Measurements from ENCODE around the gene LRTM2. TPM values are rescaled to one million over a fixed set of nuclear protein-coding genes. Genes with fewer than 3 reads are reported as not detected.

The LRTM2 gene
- total RNA-seq, 4 donors from 2014 or later = not detected

DNA sequence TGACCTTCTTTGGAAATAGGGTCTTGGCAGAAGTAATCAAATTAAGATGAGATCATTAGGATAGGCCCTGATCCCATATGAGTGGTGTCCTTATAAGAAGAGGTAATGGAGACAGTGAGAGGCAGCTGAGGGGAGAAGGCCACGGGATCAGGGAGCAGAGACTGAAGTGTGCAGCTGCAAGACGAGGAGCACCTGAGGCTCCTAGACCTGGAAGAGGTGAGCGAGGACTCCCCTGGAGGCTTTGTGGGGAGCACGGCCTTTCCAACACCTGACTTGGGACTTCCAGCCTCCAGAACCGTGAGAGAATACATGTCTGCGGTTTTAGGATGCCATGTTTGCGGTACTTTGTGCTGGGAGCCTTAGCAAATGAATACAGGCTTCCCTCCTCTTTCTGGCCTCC, 37.5 kb downstream of the LRTM2 start:
- TF ChIP-seq, protein P1, sequence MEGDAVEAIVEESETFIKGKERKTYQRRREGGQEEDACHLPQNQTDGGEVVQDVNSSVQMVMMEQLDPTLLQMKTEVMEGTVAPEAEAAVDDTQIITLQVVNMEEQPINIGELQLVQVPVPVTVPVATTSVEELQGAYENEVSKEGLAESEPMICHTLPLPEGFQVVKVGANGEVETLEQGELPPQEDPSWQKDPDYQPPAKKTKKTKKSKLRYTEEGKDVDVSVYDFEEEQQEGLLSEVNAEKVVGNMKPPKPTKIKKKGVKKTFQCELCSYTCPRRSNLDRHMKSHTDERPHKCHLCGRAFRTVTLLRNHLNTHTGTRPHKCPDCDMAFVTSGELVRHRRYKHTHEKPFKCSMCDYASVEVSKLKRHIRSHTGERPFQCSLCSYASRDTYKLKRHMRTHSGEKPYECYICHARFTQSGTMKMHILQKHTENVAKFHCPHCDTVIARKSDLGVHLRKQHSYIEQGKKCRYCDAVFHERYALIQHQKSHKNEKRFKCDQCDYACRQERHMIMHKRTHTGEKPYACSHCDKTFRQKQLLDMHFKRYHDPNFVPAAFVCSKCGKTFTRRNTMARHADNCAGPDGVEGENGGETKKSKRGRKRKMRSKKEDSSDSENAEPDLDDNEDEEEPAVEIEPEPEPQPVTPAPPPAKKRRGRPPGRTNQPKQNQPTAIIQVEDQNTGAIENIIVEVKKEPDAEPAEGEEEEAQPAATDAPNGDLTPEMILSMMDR (IDR thresholded peaks at IDR 0.05; ENCODE audit: low read depth) = no peak

DNA sequence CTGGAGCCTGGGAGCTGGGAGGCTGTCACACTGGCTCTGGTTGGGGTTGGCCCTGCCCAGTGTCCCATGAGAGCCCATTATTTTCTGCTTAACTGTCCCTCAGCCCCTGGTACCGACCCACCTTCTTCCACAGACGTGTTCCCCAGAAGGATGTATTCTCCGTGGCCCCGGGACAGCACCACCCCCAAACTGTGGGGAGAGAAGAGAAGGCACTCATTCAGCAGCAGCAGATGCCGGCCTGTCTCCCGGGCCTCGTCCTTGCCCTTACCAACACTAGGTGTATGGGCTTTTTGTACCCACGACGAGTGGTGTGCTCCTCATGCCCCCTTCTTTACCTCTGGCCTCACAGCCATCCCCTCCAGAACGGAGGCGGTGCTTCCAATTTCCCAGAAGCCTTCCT, 38.1 kb downstream of the LRTM2 start:
- TF ChIP-seq, protein P1 (IDR thresholded peaks at IDR 0.05; ENCODE audit: low read depth) = no peak

DNA sequence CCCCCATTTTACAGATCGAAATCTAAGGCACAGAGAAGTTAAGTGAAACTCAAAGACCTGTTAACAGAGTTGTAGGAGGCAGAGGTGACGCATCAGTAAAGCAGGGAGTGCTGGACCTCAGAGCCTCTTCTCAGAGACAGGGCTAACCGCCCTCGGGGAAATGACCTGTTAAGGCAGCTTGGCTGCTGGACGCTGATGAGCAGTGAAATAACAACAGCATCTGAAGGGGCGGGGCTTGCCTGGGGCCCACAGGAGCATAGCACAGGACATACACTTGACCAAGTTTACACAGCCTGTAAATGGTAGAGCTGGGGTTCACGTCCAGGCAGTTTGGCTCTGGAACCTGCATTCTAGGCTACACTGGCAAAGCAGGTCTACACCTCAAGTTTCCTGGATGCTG, 39.3 kb downstream of the LRTM2 start:
- TF ChIP-seq, protein P1 (IDR thresholded peaks at IDR 0.05; ENCODE audit: low read depth) = no peak

DNA sequence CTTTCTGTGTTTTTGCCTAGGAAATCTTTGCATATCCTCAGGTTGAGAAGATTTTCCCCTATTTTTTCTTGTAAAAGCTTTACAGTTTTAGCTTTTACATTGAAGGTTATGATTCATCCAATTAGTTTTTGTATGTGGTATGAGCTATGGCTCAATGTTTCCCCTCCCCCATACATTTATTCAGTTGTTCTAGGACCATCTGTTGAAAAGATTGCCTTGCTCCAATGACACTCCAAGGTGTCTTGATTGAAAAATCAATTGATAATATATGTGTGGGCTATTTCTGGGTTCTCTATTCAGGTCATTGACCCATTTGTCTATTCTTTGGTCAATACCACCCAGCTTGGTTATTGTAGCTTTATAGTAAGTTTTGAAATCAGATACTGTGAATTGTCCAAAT, 42.6 kb downstream of the LRTM2 start:
- TF ChIP-seq, protein P1 (IDR thresholded peaks at IDR 0.05; ENCODE audit: low read depth) = no peak

DNA sequence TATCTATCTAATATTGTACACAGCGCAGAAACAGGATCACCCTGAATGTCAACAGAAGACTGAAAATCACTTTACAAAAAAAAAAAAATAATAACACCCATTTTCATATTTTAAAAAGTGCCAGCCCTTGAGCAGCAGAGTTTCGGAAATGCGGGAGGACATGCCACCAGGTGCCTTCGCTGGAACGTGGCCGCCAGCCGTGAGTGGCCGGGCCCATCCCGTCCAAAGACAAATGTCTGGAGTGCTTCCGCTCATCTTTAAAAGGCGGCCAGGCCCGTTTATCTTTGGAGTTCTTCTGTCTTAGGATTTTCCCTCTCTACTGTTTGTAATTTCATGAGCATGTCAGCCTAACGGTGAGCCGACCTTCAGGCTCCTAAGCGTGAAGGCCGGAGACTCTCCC, 43.5 kb downstream of the LRTM2 start:
- TF ChIP-seq, protein P1 (IDR thresholded peaks at IDR 0.05; ENCODE audit: low read depth) = no peak

DNA sequence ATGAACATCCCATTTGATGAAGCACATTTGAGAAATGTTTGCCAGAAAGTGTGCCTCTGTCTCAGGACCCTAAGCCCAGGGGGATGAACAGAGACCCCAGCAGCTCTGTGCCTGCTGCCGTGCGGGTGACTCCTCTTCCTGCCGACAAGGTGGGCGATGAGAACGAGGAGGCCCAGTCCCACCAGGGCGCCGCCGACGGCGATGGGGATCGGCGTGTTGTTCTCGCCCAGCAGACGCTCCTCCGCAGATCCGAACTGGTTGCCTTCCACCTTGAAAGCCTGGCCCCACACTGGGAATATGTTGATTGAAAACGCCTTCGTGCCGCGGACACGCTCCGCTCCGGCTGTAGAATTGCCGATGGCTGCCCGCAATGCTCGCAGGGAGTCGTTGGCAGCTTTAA, 44.1 kb downstream of the LRTM2 start:
- TF ChIP-seq, protein P1 (IDR thresholded peaks at IDR 0.05; ENCODE audit: low read depth) = no peak

DNA sequence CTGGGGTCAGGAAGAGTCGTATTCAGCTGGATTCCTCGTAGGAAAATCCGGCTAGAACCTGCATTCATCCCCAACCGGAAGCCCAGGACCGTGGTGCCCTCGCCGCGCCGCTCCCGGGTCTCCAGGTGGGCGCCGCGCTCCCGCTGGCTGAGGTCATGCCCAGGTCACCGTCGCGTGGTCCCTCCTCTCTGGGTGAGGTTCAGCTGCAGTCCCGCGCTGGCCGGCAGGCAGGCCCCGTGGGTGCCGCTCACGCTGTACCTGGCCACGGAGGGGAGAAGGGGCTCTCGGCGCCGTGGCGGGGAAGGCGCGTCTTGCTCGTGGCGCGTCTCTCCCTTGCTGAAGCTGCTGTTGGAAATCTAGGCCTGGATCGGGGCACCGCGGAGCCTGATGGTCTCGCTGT, 44.5 kb downstream of the LRTM2 start:
- TF ChIP-seq, protein P1 (IDR thresholded peaks at IDR 0.05; ENCODE audit: low read depth) = no peak
